Esophagus muscularis mucosa (tissue), 3 donors: ENCODE data around the gene HAPLN3.

Source experiments
- POLR2A ChIP-seq: fragments of 450-650 bp; IDR thresholded peaks from one replicate; pipeline ENCODE4 v1.6.1; 2017; ENCODE audit warnings: antibody characterized with exemption, moderate library complexity, mild to moderate bottlenecking, low read depth
- POLR2AphosphoS5 ChIP-seq, 2 donors: sonication (generic); formaldehyde crosslinking; IDR thresholded peaks; one replicate each; pipeline ENCODE4 v1.6.1; 2017; ENCODE audit warnings: antibody characterized with exemption in 2 of 2
- TF ChIP-seq, protein P1 (sequence below), 3 experiments: fragments of 200-600 bp in 2 of 3; fragments of 450-650 bp in 1 of 3; sonication (generic) in 2 of 3; IDR thresholded peaks; one replicate each; pipeline ENCODE4 v1.5.1; 2017 to 2019; ENCODE audit warnings: antibody characterized with exemption in 3 of 3, mild to moderate bottlenecking in 2 of 3, moderate library complexity in 1 of 3

- TF ChIP-seq, protein P1, sequence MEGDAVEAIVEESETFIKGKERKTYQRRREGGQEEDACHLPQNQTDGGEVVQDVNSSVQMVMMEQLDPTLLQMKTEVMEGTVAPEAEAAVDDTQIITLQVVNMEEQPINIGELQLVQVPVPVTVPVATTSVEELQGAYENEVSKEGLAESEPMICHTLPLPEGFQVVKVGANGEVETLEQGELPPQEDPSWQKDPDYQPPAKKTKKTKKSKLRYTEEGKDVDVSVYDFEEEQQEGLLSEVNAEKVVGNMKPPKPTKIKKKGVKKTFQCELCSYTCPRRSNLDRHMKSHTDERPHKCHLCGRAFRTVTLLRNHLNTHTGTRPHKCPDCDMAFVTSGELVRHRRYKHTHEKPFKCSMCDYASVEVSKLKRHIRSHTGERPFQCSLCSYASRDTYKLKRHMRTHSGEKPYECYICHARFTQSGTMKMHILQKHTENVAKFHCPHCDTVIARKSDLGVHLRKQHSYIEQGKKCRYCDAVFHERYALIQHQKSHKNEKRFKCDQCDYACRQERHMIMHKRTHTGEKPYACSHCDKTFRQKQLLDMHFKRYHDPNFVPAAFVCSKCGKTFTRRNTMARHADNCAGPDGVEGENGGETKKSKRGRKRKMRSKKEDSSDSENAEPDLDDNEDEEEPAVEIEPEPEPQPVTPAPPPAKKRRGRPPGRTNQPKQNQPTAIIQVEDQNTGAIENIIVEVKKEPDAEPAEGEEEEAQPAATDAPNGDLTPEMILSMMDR (IDR thresholded peaks at IDR 0.05): no peak
- TF ChIP-seq POLR2AphosphoS5 (IDR thresholded peaks at IDR 0.05): no peak
- no peak for TF ChIP-seq POLR2A
Measured at GRCh38 chr15:88844749-88845386, 50.5 kb downstream of the HAPLN3 start.
